HFFc6 (cell line): ENCODE results near the gene PIAS4. TPM values are rescaled to one million over a fixed set of nuclear protein-coding genes. Genes with fewer than 3 reads are reported as not detected.
A peak's percentile ranks its signal among the peaks of the same experiment; 100 is the strongest.

ENCODE experiments used
- DNase-seq: peaks from one replicate; pipeline ENCODE4 v3.0.0-alpha.2; 2018
- H3K27ac Mint-ChIP-seq: 2 replicates; pipeline ENCODE4 v1.8.0; 2020; ENCODE audit warnings: mild to moderate bottlenecking, mixed read lengths
- H3K27me3 Mint-ChIP-seq: 2 replicates; pipeline ENCODE4 v1.8.0; 2021; ENCODE audit warnings: mild to moderate bottlenecking, moderate library complexity, mixed read lengths; ENCODE audit not compliant: insufficient read depth
- H3K36me3 Mint-ChIP-seq: 2 replicates; pipeline ENCODE4 v1.8.0; 2021; ENCODE audit warnings: low read depth, mixed read lengths
- H3K4me1 Mint-ChIP-seq: 2 replicates; pipeline ENCODE4 v1.8.0; 2020; ENCODE audit warnings: low read depth, mixed read lengths
- H3K4me3 Mint-ChIP-seq: 2 replicates; pipeline ENCODE4 v1.8.0; 2020; ENCODE audit warnings: mild to moderate bottlenecking, moderate library complexity, mixed read lengths
- H3K9me3 Mint-ChIP-seq: 2 replicates; pipeline ENCODE4 v1.8.0; 2020; ENCODE audit warnings: mild to moderate bottlenecking, mixed read lengths
- total RNA-seq, 6 experiments: library from RNA; stranded (reverse); fragmentation: NEBNext Ultra II Directional; extraction: Animal tissue kit (Norgen Biotek cat#: 25700); gene quantifications; 2 replicates in 1 of 6; 3 replicates in 5 of 6; pipeline ENCODE4 v1.2.3, GENCODE V29; 2021
- TF ChIP-seq, protein P1 (sequence below): fragments of 200-600 bp; sonication (generic); IDR thresholded peaks from 2 replicates; pipeline ENCODE4 v1.5.0; 2021; ENCODE audit warnings: antibody characterized with exemption, mild to moderate bottlenecking

PIAS4 gene
- total RNA-seq, 6 experiments from 2014 or later: 20.0 to 26.0 (median 23.3) TPM

- Mint-ChIP-seq H3K4me3 (peak overlapping the region; percentile 51), H3K9me3 (no peaks in the 10 kb centered on the region), H3K27me3 (peaks cover 7% of the 10 kb centered on the region), H3K27ac (peak overlapping the region; percentile 80), H3K4me1 (peaks cover 16% of the 10 kb centered on the region), H3K36me3 (peaks cover 19% of the 10 kb centered on the region)
- DNase-seq: no peak
- TF ChIP-seq, protein P1, sequence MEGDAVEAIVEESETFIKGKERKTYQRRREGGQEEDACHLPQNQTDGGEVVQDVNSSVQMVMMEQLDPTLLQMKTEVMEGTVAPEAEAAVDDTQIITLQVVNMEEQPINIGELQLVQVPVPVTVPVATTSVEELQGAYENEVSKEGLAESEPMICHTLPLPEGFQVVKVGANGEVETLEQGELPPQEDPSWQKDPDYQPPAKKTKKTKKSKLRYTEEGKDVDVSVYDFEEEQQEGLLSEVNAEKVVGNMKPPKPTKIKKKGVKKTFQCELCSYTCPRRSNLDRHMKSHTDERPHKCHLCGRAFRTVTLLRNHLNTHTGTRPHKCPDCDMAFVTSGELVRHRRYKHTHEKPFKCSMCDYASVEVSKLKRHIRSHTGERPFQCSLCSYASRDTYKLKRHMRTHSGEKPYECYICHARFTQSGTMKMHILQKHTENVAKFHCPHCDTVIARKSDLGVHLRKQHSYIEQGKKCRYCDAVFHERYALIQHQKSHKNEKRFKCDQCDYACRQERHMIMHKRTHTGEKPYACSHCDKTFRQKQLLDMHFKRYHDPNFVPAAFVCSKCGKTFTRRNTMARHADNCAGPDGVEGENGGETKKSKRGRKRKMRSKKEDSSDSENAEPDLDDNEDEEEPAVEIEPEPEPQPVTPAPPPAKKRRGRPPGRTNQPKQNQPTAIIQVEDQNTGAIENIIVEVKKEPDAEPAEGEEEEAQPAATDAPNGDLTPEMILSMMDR: no peak
Measured at GRCh38 chr19:4059453-4059871, 51.9 kb downstream of the PIAS4 start.

- Mint-ChIP-seq H3K4me1 (peaks cover 16% of the 10 kb centered on the region), H3K36me3 (peaks cover 19% of the 10 kb centered on the region), H3K27me3 (peaks cover 7% of the 10 kb centered on the region), H3K27ac (peak overlapping the region; percentile 81), H3K4me3 (peak overlapping the region; percentile 54; the same call in 1 of the 2 replicates), H3K9me3 (no peaks in the 10 kb centered on the region)
- DNase-seq: no peak
- TF ChIP-seq, protein P1: no peak
Measured at GRCh38 chr19:4059891-4060620, 52.5 kb downstream of the PIAS4 start.

- Mint-ChIP-seq H3K36me3 (peaks cover 14% of the 10 kb centered on the region), H3K4me3 (peak overlapping the region; percentile 54; the same call in 1 of the 2 replicates), H3K27ac (peak overlapping the region; percentile 81), H3K27me3 (peaks cover 5% of the 10 kb centered on the region), H3K9me3 (no peaks in the 10 kb centered on the region), H3K4me1 (peaks cover 16% of the 10 kb centered on the region)
- TF ChIP-seq, protein P1: no peak
- DNase-seq: no peak
Measured at GRCh38 chr19:4060621-4061177, 53.2 kb downstream of the PIAS4 start.

- peaks cover 5% of the 10 kb centered on the region for H3K27me3 Mint-ChIP-seq
- H3K9me3 Mint-ChIP-seq: no peaks in the 10 kb centered on the region
- H3K27ac Mint-ChIP-seq: peak overlapping the region; percentile 43; the same call in 1 of the 2 replicates
- peaks cover 16% of the 10 kb centered on the region for H3K4me1 Mint-ChIP-seq
- TF ChIP-seq, protein P1: no peak
- H3K4me3 Mint-ChIP-seq: 0 out of 2 replicates have a peak overlapping the region, but pooled peaks have one; percentile 92
- H3K36me3 Mint-ChIP-seq: peaks cover 9% of the 10 kb centered on the region
- DNase-seq: no peak
Measured at GRCh38 chr19:4061178-4061682, 53.7 kb downstream of the PIAS4 start.

DNA sequence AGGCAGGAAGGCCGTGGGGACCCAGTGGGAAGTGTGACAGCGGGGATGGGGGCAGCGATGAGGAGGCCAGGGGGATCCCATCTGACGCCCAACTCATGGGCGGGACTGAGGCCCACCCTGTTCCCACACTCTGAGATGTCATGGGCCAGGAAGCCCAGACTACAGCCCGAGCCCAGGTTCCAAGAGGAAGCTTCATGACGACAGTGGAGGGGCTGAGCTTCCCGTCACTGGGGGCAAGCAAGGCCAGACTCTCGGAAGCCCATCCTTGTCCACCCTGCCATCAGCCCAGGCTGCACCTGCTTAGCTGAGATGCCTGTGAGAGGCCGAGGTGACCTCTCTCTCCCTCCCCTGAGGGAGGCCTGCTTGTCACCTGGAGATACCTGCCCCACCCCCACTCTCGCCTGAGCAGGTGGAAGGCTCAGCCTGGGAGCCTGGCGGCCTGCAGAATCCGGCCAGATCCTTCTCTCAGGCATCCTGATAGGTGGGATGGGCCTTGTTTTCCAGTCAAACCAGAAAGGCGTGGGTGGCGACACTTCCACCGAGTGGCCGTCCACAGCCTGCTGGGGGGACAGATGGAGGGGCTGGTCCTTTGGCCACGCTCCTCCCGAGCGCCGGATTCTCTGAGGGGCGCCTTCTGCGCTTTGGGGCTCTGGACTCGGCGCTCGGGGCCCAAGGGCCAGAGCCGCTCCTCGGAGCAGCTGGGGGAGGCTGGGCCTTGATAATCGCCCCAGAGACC is 54.3 kb downstream of the PIAS4 start:
- peak overlapping the region; percentile 92; the same call in 1 of the 2 replicates for H3K4me3 Mint-ChIP-seq
- H3K36me3 Mint-ChIP-seq: peaks cover 8% of the 10 kb centered on the region
- H3K4me1 Mint-ChIP-seq: peaks cover 16% of the 10 kb centered on the region
- H3K9me3 Mint-ChIP-seq: no peaks in the 10 kb centered on the region
- H3K27me3 Mint-ChIP-seq: peaks cover 5% of the 10 kb centered on the region
- TF ChIP-seq, protein P1: no peak
- H3K27ac Mint-ChIP-seq: peak overlapping the region; percentile 33; the same call in 1 of the 2 replicates
- DNase-seq: no peak
